Brain microvascular endothelial cell (primary cell): ENCODE measurements around the gene PDE4D.

Experiments
- DNase-seq: peaks from one replicate; pipeline ENCODE4 v3.0.0-alpha.2; 2020
- H3K27ac ChIP-seq: fragments of 250-450 bp; sonication (Bioruptor Pico); 2 replicates; pipeline ENCODE4 v1.5.1; 2020; ENCODE audit warnings: mild to moderate bottlenecking, moderate library complexity
- H3K27me3 ChIP-seq: fragments of 250-450 bp; sonication (Bioruptor Pico); replicated peaks from 2 replicates; pipeline ENCODE4 v1.5.1; 2020; ENCODE audit warnings: mild to moderate bottlenecking
- H3K36me3 ChIP-seq: fragments of 250-450 bp; sonication (Bioruptor Pico); replicated peaks from 2 replicates; pipeline ENCODE4 v1.5.1; 2020; ENCODE audit warnings: mild to moderate bottlenecking
- H3K4me3 ChIP-seq: 2 replicates; pipeline ENCODE4 v1.5.1; 2011; ENCODE audit warnings: low read depth, mild to moderate bottlenecking, control low read depth, low read length, moderate library complexity
- in situ Hi-C: cut with HindIII; loops from 2 replicates; pipeline ENCODE4 v1.10.0; 2017; ENCODE audit warnings: low sequenced_read_pairs, low pct_ligation_motif_present
- TF ChIP-seq, protein P1 (sequence below): IDR thresholded peaks from 2 replicates; pipeline ENCODE4 v1.5.1; 2011; ENCODE audit warnings: low read depth, mild to moderate bottlenecking, moderate library complexity, low read length, control low read depth, inconsistent platforms; ENCODE audit errors: missing control alignments

PDE4D gene

DNA sequence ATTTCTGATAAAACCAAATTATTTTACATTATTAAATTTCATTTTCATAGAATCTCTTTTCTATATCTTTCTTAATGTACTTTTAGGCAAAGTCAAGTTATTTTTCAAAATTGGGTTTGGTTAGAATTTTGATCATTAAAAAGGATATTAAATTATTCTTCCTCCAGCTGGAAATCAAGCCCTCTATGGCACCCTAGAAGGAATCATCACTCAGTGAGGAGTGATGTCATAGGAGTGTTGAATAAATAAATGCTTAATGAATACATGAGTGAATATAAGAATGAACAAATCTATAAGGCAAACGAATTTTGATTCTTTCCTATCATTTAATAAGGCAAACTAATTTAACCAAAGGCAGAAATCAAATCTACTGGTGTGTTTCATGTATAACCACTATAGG lies 639.9 kb downstream of the PDE4D start:
- TF ChIP-seq, protein P1, sequence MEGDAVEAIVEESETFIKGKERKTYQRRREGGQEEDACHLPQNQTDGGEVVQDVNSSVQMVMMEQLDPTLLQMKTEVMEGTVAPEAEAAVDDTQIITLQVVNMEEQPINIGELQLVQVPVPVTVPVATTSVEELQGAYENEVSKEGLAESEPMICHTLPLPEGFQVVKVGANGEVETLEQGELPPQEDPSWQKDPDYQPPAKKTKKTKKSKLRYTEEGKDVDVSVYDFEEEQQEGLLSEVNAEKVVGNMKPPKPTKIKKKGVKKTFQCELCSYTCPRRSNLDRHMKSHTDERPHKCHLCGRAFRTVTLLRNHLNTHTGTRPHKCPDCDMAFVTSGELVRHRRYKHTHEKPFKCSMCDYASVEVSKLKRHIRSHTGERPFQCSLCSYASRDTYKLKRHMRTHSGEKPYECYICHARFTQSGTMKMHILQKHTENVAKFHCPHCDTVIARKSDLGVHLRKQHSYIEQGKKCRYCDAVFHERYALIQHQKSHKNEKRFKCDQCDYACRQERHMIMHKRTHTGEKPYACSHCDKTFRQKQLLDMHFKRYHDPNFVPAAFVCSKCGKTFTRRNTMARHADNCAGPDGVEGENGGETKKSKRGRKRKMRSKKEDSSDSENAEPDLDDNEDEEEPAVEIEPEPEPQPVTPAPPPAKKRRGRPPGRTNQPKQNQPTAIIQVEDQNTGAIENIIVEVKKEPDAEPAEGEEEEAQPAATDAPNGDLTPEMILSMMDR = no peak
- no peaks in the 10 kb centered on the region for H3K36me3 ChIP-seq
- in situ Hi-C loops = no loop called here
- no peak overlapping the region for H3K27ac ChIP-seq
- no peak for DNase-seq
- no peaks in the 10 kb centered on the region for H3K27me3 ChIP-seq
- no peak overlapping the region for H3K4me3 ChIP-seq

DNA sequence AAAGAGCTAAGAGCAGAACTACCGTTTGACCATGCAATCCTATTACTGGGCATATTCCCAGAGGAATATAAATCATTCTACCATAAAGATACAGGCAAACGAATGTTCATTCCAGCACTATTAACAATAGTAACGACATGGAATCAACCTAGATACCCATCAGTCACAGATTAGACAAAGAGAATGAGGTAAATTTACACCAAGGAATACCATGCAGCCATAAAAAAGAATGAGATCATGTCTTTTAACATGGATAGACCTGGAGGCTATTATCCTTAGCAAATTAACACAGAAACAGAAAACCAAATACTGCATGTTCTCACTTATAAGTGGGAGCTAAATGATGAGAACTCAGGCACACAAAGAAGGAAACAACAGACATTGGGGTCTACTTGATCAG lies 641.9 kb downstream of the PDE4D start:
- in situ Hi-C loops = no loop called here

DNA sequence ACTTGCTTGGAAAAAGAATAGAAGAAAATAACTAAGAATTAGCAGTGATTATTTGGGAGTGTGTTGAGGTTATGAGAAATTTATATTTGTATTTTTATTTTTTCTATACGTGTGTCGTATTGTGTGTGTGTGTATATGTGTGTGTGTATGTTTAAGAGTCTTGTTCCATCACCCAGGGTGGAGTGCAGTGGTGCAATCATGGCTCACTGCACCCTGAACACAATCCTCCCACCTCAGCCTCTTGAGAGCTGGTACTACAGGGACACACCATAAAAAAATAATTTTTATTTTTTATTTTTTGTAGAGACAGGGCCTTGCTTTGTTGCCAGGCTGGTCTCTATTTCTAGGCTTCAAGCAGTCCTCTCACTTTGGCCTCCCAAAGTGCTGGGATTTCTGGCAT lies 643.8 kb downstream of the PDE4D start:
- H3K4me3 ChIP-seq = no peak overlapping the region
- H3K27me3 ChIP-seq = no peaks in the 10 kb centered on the region
- TF ChIP-seq, protein P1 = no peak
- H3K36me3 ChIP-seq = no peaks in the 10 kb centered on the region
- no peak overlapping the region for H3K27ac ChIP-seq
- DNase-seq = no peak
- in situ Hi-C loops = no loop called here

More for the DNA sequence above, 641.9 kb downstream of the PDE4D start:
- Histone ChIP-seq H3K27ac (no peak overlapping the region), H3K27me3 (no peaks in the 10 kb centered on the region), H3K36me3 (no peaks in the 10 kb centered on the region), H3K4me3 (no peak overlapping the region)
- TF ChIP-seq, protein P1 = no peak
- no peak for DNase-seq

- DNase-seq = no peak
- TF ChIP-seq, protein P1 = no peak
- Histone ChIP-seq H3K36me3 (no peaks in the 10 kb centered on the region), H3K4me3 (no peak overlapping the region), H3K27ac (no peak overlapping the region), H3K27me3 (no peaks in the 10 kb centered on the region)
- in situ Hi-C loops = no loop called here
These were observed 644.4 kb downstream of the PDE4D start for GRCh38 chr5:59249160-59249559.

DNA sequence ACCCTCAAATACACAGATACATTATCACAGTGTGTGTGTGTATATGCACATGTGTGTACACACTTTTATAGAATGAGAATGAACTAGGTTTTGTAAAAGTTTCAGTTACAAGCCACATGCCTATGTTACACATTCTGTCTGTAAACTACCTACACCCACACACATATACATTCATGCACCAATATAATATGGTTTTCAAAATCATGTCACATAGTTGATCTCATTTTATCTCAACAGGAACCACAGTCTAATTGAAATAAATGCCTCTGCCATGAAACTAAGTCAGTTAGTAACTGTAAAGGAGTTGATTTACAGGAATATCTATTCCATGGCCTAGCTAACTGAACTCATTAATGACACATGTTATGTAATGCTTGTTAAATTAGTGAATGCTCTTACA lies 646.6 kb downstream of the PDE4D start:
- H3K4me3 ChIP-seq = no peak overlapping the region
- TF ChIP-seq, protein P1 = no peak
- DNase-seq = no peak
- no peak overlapping the region for H3K27ac ChIP-seq
- no peaks in the 10 kb centered on the region for H3K27me3 ChIP-seq
- in situ Hi-C loops = no loop called here
- H3K36me3 ChIP-seq = no peaks in the 10 kb centered on the region

DNA sequence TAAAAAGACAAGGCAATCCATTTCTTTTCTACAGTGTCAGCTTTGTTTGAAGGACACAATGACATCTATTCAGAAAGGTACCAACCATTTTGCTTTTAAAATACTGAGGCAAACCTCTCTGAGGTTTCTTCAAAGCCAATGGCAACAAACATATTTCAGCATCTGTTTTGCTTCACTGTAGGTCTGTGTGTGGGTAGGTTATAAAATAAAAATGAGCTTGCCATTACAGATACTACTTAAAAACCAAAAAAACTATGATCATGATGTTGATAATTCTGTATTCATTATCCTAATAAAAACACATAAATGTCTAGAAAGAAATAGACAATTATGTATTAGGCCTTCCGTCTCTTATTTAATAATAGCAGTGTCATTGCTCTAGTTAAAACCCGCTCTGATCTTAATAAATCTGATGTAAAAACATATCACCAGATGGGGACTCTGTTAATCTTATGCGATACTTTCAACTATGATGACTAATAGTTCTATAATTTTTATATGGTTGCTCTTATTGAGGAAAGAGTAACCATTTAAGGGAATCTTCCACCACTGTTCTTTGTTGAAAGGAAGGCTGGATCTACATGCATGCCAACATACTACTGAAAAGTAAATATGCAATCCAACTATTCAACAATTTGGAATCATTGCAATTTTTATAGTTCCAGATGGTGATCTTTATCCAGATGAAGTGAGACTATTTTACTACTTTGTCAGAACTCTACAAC lies 647.2 kb downstream of the PDE4D start:
- DNase-seq = no peak

More for the DNA sequence above, 647.2 kb downstream of the PDE4D start:
- Histone ChIP-seq H3K4me3 (no peak overlapping the region), H3K36me3 (no peaks in the 10 kb centered on the region), H3K27ac (peak overlapping the region; percentile 2), H3K27me3 (no peaks in the 10 kb centered on the region)
- TF ChIP-seq, protein P1 = no peak
- in situ Hi-C loops = no loop called here
